HepG2 (cell line): ENCODE results near the gene MRPL57. TPM values are rescaled to one million over a fixed set of nuclear protein-coding genes. Genes with fewer than 3 reads are reported as not detected.
A peak's percentile ranks its signal among the peaks of the same experiment; 100 is the strongest.

Source experiments
- AHR ChIP-seq: IDR thresholded peaks from 2 replicates; pipeline ENCODE4 v1.6.1; 2018; ENCODE audit warnings: missing genetic modification reagents, missing compliant biosample characterization
- BRCA1 ChIP-seq: sonication (generic); formaldehyde crosslinking; IDR thresholded peaks from 2 replicates; pipeline ENCODE4 v1.4.0; 2020; ENCODE audit warnings: missing genetic modification reagents
- DNMT3B ChIP-seq: conservative IDR thresholded peaks from 2 replicates; pipeline ENCODE4 v1.6.1; 2016; ENCODE audit warnings: missing biosample characterization, control low read depth
- MBD4 ChIP-seq: IDR thresholded peaks from 2 replicates; pipeline ENCODE4 v1.6.1; 2012; ENCODE audit warnings: low read length, inconsistent platforms, borderline replicate concordance
- PTBP1 ChIP-seq: fragments of 200-400 bp; formaldehyde crosslinking; IDR thresholded peaks from 2 replicates; pipeline ENCODE4 v1.6.1; 2018; ENCODE audit warnings: low read length, low read depth; ENCODE audit not compliant: poor library complexity, severe bottlenecking
- SAFB2 ChIP-seq: sonication (generic); formaldehyde crosslinking; IDR thresholded peaks from 2 replicates; pipeline ENCODE4 v1.5.1; 2020; ENCODE audit warnings: missing genetic modification reagents, low read depth, mild to moderate bottlenecking, borderline replicate concordance
- SIX4 ChIP-seq: sonication (generic); formaldehyde crosslinking; IDR thresholded peaks from 2 replicates; pipeline ENCODE4 v1.4.0; 2020; ENCODE audit warnings: missing genetic modification reagents
- SOX6 ChIP-seq, 2 experiments: fragments of 450-650 bp in 1 of 2; sonication (generic) in 1 of 2; formaldehyde crosslinking in 1 of 2; IDR thresholded peaks; 2 replicates each; pipeline versions ENCODE4 v1.4.0 to v1.6.1; 2017 to 2020; ENCODE audit warnings: antibody characterized with exemption in 1 of 2, mild to moderate bottlenecking in 1 of 2, missing genetic modification reagents in 1 of 2
- TEAD3 ChIP-seq: optimal IDR thresholded peaks from 2 replicates; pipeline ENCODE3; 2016; ENCODE audit warnings: borderline replicate concordance
- ZNF121 ChIP-seq: sonication (generic); formaldehyde crosslinking; IDR thresholded peaks from 2 replicates; pipeline ENCODE4 v1.5.0; 2020; ENCODE audit warnings: mild to moderate bottlenecking, missing genetic modification reagents
- ZNF292 ChIP-seq: sonication (generic); formaldehyde crosslinking; IDR thresholded peaks from 2 replicates; pipeline ENCODE4 v1.8.1; 2022; ENCODE audit warnings: mild to moderate bottlenecking, low read depth, missing genetic modification reagents, borderline replicate concordance
- ZNF33B ChIP-seq: sonication (generic); formaldehyde crosslinking; IDR thresholded peaks from 2 replicates; pipeline ENCODE4 v1.5.1; 2020; ENCODE audit warnings: mild to moderate bottlenecking, missing genetic modification reagents
- ZNF547 ChIP-seq: sonication (generic); formaldehyde crosslinking; IDR thresholded peaks from 2 replicates; pipeline ENCODE4 v1.5.1; 2020; ENCODE audit warnings: mild to moderate bottlenecking, missing genetic modification reagents
- ZNF550 ChIP-seq: sonication (generic); formaldehyde crosslinking; IDR thresholded peaks from 2 replicates; pipeline ENCODE4 v1.4.0; 2020; ENCODE audit warnings: mild to moderate bottlenecking, missing genetic modification reagents, borderline replicate concordance
- ZNF552 ChIP-seq: sonication (generic); formaldehyde crosslinking; IDR thresholded peaks from 2 replicates; pipeline ENCODE4 v1.9.0; 2022; ENCODE audit warnings: missing genetic modification reagents, mild to moderate bottlenecking, borderline replicate concordance
- ZNF7 ChIP-seq: IDR thresholded peaks from 2 replicates; pipeline ENCODE4 v1.6.1; 2016; ENCODE audit warnings: missing biosample characterization, missing genetic modification reagents
- ZNF782 ChIP-seq: sonication (generic); formaldehyde crosslinking; IDR thresholded peaks from 2 replicates; pipeline ENCODE4 v1.4.0; 2020; ENCODE audit warnings: missing genetic modification reagents, mild to moderate bottlenecking, borderline replicate concordance
- ZNF788 ChIP-seq: sonication (generic); formaldehyde crosslinking; IDR thresholded peaks from 2 replicates; pipeline ENCODE4 v1.5.0; 2020; ENCODE audit warnings: mild to moderate bottlenecking, missing genetic modification reagents, borderline replicate concordance
- polyA plus RNA-seq, 8 experiments: library from polyadenylated mRNA; depleted of rRNA in 3 of 8; stranded (reverse) in 7 of 8; unstranded in 1 of 8; fragments of >200 nt; fragmentation: Illumina TruSeq in 4 of 8; extraction: Trizol in 4 of 8; gene quantifications; 2 replicates each; pipeline versions ENCODE4 v1.2.1 to v1.2.3, GENCODE V29; 2011 to 2016; ENCODE audit warnings: low read depth in 4 of 8, missing spikeins in 1 of 8, mixed read lengths in 1 of 8; ENCODE audit not compliant: insufficient read depth in 1 of 8
- total RNA-seq, 5 experiments: library from RNA; depleted of rRNA; stranded (reverse); fragments of >200 nt; fragmentation: Illumina TruSeq; extraction: Trizol; gene quantifications; 2 replicates each; pipeline ENCODE4 v1.2.3, GENCODE V29; 2016; ENCODE audit warnings: low read depth in 1 of 5
- TF ChIP-seq, protein P1 (sequence below): sonication (generic); formaldehyde crosslinking; IDR thresholded peaks from 2 replicates; pipeline ENCODE4 v1.8.0; 2022; ENCODE audit warnings: missing genetic modification reagents, mild to moderate bottlenecking, inconsistent platforms, borderline replicate concordance
- TF ChIP-seq, protein P2 (sequence below): sonication (generic); formaldehyde crosslinking; IDR thresholded peaks from 2 replicates; pipeline ENCODE4 v1.4.0; 2020; ENCODE audit warnings: missing genetic modification reagents
- TF ChIP-seq, protein P3 (sequence below): sonication (generic); formaldehyde crosslinking; conservative IDR thresholded peaks from 2 replicates; pipeline ENCODE4 v1.4.0; 2020; ENCODE audit warnings: missing genetic modification reagents

The MRPL57 gene
- total and polyA plus RNA-seq, 2 of the 13 experiments (the other 11 are each of a cell fraction or from before 2014, with no cell fraction given), result 19.5 to 35.2 TPM

DNA sequence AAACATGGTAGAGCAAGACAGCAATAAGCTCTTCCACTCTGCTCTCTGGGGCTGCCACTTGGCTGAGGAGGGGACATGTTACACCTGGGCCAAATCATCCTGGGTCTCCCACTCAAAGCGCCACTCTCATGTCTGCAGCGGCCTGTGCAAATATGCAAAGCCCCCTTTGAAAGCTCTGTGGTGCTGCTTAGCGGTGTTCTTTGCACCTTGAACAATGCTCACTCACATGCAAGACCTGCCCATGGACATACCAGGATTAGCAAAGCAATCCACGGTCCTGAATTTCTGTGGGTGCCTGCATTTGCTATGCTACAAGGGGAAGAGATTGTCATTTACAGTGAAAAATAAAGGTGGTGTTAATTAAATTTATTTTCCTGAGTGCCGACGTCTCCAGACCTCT, 48.6 kb downstream of the MRPL57 start (continued):
- TF ChIP-seq, protein P1, sequence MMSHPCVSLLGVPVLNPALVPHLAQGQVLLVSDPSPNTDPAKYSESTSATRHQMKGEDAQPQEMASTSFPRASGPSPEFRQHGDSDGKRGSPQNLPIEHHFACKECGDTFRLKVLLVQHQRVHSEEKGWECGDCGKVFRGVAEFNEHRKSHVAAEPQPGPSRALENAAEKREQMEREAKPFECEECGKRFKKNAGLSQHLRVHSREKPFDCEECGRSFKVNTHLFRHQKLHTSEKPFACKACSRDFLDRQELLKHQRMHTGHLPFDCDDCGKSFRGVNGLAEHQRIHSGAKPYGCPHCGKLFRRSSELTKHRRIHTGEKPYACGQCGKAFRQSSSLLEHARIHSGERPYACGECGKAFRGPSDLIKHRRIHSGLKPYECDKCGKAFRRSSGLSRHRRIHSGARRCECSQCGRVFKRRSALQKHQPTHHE (CRISPR knock-in tag), result no peak
- TF ChIP-seq DNMT3B (CRISPR knock-in tag), result no peak
- no peak for TF ChIP-seq ZNF547 (CRISPR knock-in tag)
- no peak for TF ChIP-seq SIX4 (CRISPR knock-in tag)
- no peak for TF ChIP-seq ZNF7
- no peak for TF ChIP-seq ZNF782 (CRISPR knock-in tag)
- no peak for TF ChIP-seq ZNF33B (CRISPR knock-in tag)
- no peak for TF ChIP-seq PTBP1
- TF ChIP-seq BRCA1 (CRISPR knock-in tag), result no peak
- TF ChIP-seq AHR (CRISPR knock-in tag), result no peak
- no peak for TF ChIP-seq ZNF550 (CRISPR knock-in tag)
- no peak for TF ChIP-seq ZNF788 (CRISPR knock-in tag)
- TF ChIP-seq ZNF292 (CRISPR knock-in tag), result peak; percentile 42; the same call in 1 of the 2 replicates
- TF ChIP-seq MBD4, result no peak
- TF ChIP-seq, protein P2, sequence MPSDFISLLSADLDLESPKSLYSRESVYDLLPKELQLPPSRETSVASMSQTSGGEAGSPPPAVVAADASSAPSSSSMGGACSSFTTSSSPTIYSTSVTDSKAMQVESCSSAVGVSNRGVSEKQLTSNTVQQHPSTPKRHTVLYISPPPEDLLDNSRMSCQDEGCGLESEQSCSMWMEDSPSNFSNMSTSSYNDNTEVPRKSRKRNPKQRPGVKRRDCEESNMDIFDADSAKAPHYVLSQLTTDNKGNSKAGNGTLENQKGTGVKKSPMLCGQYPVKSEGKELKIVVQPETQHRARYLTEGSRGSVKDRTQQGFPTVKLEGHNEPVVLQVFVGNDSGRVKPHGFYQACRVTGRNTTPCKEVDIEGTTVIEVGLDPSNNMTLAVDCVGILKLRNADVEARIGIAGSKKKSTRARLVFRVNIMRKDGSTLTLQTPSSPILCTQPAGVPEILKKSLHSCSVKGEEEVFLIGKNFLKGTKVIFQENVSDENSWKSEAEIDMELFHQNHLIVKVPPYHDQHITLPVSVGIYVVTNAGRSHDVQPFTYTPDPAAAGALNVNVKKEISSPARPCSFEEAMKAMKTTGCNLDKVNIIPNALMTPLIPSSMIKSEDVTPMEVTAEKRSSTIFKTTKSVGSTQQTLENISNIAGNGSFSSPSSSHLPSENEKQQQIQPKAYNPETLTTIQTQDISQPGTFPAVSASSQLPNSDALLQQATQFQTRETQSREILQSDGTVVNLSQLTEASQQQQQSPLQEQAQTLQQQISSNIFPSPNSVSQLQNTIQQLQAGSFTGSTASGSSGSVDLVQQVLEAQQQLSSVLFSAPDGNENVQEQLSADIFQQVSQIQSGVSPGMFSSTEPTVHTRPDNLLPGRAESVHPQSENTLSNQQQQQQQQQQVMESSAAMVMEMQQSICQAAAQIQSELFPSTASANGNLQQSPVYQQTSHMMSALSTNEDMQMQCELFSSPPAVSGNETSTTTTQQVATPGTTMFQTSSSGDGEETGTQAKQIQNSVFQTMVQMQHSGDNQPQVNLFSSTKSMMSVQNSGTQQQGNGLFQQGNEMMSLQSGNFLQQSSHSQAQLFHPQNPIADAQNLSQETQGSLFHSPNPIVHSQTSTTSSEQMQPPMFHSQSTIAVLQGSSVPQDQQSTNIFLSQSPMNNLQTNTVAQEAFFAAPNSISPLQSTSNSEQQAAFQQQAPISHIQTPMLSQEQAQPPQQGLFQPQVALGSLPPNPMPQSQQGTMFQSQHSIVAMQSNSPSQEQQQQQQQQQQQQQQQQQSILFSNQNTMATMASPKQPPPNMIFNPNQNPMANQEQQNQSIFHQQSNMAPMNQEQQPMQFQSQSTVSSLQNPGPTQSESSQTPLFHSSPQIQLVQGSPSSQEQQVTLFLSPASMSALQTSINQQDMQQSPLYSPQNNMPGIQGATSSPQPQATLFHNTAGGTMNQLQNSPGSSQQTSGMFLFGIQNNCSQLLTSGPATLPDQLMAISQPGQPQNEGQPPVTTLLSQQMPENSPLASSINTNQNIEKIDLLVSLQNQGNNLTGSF (CRISPR knock-in tag), result no peak
- TF ChIP-seq TEAD3, result peak; percentile 8
- TF ChIP-seq SAFB2 (CRISPR knock-in tag), result no peak
- no peak for TF ChIP-seq SOX6 (IDR thresholded peaks at IDR 0.05)
- peak; percentile 51; the same call in 1 of the 2 replicates for TF ChIP-seq SOX6 (CRISPR knock-in tag; IDR thresholded peaks at IDR 0.05)
- TF ChIP-seq ZNF121, result no peak
- no peak for TF ChIP-seq ZNF552 (CRISPR knock-in tag)
- TF ChIP-seq, protein P3, sequence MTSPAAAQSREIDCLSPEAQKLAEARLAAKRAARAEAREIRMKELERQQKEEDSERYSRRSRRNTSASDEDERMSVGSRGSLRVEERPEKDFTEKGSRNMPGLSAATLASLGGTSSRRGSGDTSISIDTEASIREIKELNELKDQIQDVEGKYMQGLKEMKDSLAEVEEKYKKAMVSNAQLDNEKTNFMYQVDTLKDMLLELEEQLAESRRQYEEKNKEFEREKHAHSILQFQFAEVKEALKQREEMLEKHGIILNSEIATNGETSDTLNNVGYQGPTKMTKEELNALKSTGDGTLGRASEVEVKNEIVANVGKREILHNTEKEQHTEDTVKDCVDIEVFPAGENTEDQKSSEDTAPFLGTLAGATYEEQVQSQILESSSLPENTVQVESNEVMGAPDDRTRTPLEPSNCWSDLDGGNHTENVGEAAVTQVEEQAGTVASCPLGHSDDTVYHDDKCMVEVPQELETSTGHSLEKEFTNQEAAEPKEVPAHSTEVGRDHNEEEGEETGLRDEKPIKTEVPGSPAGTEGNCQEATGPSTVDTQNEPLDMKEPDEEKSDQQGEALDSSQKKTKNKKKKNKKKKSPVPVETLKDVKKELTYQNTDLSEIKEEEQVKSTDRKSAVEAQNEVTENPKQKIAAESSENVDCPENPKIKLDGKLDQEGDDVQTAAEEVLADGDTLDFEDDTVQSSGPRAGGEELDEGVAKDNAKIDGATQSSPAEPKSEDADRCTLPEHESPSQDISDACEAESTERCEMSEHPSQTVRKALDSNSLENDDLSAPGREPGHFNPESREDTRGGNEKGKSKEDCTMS (CRISPR knock-in tag), result no peak
